Measurements from ENCODE around the gene MTG1. TPM values are rescaled to one million over a fixed set of nuclear protein-coding genes. Genes with fewer than 3 reads are reported as not detected.

MTG1 gene
- total and polyA plus RNA-seq, 10 of the 15 experiments (the other 5 are each of a cell fraction or from before 2014, with no cell fraction given), result 6.2 to 104 (median 62.5) TPM

DNA sequence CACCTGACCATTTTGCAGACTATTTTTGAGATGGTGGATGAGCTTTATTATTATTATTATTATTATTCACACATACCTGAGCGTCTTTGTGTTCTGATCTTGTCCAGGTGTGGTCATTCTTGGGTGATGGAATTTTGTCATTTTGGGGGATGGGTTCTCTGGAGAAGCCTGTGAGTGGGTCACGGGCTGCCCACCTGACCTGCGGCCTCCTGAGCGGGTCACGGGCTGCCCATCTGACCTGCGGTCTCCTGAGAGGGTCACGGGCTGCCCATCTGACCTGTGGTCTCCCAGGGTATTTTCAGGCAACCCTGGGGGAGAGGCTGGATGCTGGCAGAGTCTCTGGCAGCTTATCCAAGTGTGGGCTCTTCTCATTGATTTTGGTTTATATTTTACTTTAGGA is 67.1 kb downstream of the MTG1 start:
- no peaks in the 10 kb centered on the region for H3K79me2 ChIP-seq (ENCODE audit: control insufficient read depth, insufficient read depth, low read length)
- CTCF ChIA-PET, result no interaction called here
- SMC1A ChIA-PET (ENCODE audit: uncharacterized antibody, unreplicated experiment), result no interaction called here
- ATAC-seq, result no peak
- no peak overlapping the region for H3K4me2 ChIP-seq (ENCODE audit: control insufficient read depth, insufficient read depth)
- no peak overlapping the region for H2AFZ ChIP-seq (ENCODE audit: control insufficient read depth, low read depth, low read length)
- H3K27ac ChIP-seq (ENCODE audit: control insufficient read depth, insufficient read depth), result no peak overlapping the region
- RAD21 ChIA-PET (ENCODE audit: unreplicated experiment), result no interaction called here
- H3K27me3 ChIP-seq (replicated peaks in 1 of 2; ENCODE audit: control insufficient read depth in 2 of 2, insufficient read depth in 2 of 2, low read length in 1 of 2), result no peaks in the 10 kb centered on the region
- H3K9me3 ChIP-seq (replicated peaks; ENCODE audit: control insufficient read depth, insufficient read depth, low read length), result no peaks in the 10 kb centered on the region; the same call in 2 of the 3 replicates
- no peak for DNase-seq (ENCODE audit: low read depth, low spot score)
- intact Hi-C loops (cut with micrococcal nuclease; ENCODE audit: unreplicated experiment) (no loop called here), in situ Hi-C loops (cut with MboI) (no loop called here)
- 49% methylated on average over 7 of the region's 7 CpGs for WGBS (ENCODE audit: insufficient coverage, insufficient replicate concordance, low lambda C conversion rate, missing lambda C conversion rate)
- H3K9ac ChIP-seq (ENCODE audit: control insufficient read depth, insufficient read depth, low read length), result no peak overlapping the region
- no peaks in the 10 kb centered on the region for H4K20me1 ChIP-seq (ENCODE audit: control insufficient read depth, insufficient read depth)
- H3K36me3 ChIP-seq (ENCODE audit: control insufficient read depth in 2 of 2, insufficient read depth in 2 of 2, low read length in 1 of 2), result no peaks in the 10 kb centered on the region
- no peak overlapping the region for H3K4me3 ChIP-seq
- TF ChIP-seq RELA (IDR thresholded peaks at IDR 0.05; ENCODE audit: borderline replicate concordance, partially characterized antibody), result no peak
- no peak for TF ChIP-seq TBL1XR1 (IDR thresholded peaks at IDR 0.05; ENCODE audit: low read depth, low read length)
- no peak for TF ChIP-seq CHD1 (IDR thresholded peaks at IDR 0.05; ENCODE audit: low read depth, low read length)
- TF ChIP-seq MTA2 (IDR thresholded peaks at IDR 0.05; ENCODE audit: low read depth), result no peak
- no peak for TF ChIP-seq ZNF274 (IDR thresholded peaks at IDR 0.05; ENCODE audit: insufficient read depth, insufficient read length)
- TF ChIP-seq, protein P1, sequence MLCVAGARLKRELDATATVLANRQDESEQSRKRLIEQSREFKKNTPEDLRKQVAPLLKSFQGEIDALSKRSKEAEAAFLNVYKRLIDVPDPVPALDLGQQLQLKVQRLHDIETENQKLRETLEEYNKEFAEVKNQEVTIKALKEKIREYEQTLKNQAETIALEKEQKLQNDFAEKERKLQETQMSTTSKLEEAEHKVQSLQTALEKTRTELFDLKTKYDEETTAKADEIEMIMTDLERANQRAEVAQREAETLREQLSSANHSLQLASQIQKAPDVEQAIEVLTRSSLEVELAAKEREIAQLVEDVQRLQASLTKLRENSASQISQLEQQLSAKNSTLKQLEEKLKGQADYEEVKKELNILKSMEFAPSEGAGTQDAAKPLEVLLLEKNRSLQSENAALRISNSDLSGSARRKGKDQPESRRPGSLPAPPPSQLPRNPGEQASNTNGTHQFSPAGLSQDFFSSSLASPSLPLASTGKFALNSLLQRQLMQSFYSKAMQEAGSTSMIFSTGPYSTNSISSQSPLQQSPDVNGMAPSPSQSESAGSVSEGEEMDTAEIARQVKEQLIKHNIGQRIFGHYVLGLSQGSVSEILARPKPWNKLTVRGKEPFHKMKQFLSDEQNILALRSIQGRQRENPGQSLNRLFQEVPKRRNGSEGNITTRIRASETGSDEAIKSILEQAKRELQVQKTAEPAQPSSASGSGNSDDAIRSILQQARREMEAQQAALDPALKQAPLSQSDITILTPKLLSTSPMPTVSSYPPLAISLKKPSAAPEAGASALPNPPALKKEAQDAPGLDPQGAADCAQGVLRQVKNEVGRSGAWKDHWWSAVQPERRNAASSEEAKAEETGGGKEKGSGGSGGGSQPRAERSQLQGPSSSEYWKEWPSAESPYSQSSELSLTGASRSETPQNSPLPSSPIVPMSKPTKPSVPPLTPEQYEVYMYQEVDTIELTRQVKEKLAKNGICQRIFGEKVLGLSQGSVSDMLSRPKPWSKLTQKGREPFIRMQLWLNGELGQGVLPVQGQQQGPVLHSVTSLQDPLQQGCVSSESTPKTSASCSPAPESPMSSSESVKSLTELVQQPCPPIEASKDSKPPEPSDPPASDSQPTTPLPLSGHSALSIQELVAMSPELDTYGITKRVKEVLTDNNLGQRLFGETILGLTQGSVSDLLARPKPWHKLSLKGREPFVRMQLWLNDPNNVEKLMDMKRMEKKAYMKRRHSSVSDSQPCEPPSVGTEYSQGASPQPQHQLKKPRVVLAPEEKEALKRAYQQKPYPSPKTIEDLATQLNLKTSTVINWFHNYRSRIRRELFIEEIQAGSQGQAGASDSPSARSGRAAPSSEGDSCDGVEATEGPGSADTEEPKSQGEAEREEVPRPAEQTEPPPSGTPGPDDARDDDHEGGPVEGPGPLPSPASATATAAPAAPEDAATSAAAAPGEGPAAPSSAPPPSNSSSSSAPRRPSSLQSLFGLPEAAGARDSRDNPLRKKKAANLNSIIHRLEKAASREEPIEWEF (IDR thresholded peaks at IDR 0.05; ENCODE audit: insufficient replicate concordance, low read depth, low read length), result no peak
- no peak for TF ChIP-seq JUND (IDR thresholded peaks at IDR 0.05; ENCODE audit: low read depth, low read length)
- TF ChIP-seq DPF2 (IDR thresholded peaks at IDR 0.05), result no peak
- BruUV-seq (replicated peaks), result no TSS peak
- POLR2A ChIA-PET, result no interaction called here
- H3K4me1 ChIP-seq (ENCODE audit: control insufficient read depth, insufficient read depth, low read length), result no peaks in the 10 kb centered on the region
- FAIRE-seq, result no peak
